HepG2 (cell line): Measurements from ENCODE around the gene RAB40C. TPM values are rescaled to one million over a fixed set of nuclear protein-coding genes. Genes with fewer than 3 reads are reported as not detected.

Source experiments
- ADNP ChIP-seq: sonication (generic); formaldehyde crosslinking; IDR thresholded peaks from 2 replicates; pipeline ENCODE4 v1.4.0; 2020; ENCODE audit warnings: missing genetic modification reagents
- AGO2 ChIP-seq: fragments of 200-400 bp; formaldehyde crosslinking; optimal IDR thresholded peaks from 2 replicates; pipeline ENCODE3; 2017; ENCODE audit warnings: mild to moderate bottlenecking, low read depth, low read length, moderate library complexity
- GRHL1 ChIP-seq: sonication (generic); formaldehyde crosslinking; conservative IDR thresholded peaks from 2 replicates; pipeline ENCODE4 v1.8.0; 2022; ENCODE audit warnings: missing genetic modification reagents
- HIVEP1 ChIP-seq: sonication (generic); formaldehyde crosslinking; IDR thresholded peaks from 2 replicates; pipeline ENCODE4 v1.4.0; 2020; ENCODE audit warnings: mild to moderate bottlenecking, missing genetic modification reagents
- HNF1A ChIP-seq, 2 experiments: sonication (generic) in 1 of 2; formaldehyde crosslinking in 1 of 2; IDR thresholded peaks; 2 replicates each; pipeline versions ENCODE4 v1.4.0 to v1.6.1; 2016 to 2020; ENCODE audit warnings: borderline replicate concordance in 1 of 2, low read depth in 1 of 2, mild to moderate bottlenecking in 1 of 2, missing genetic modification reagents in 1 of 2
- HNRNPK ChIP-seq: fragments of 200-400 bp; formaldehyde crosslinking; IDR thresholded peaks from 2 replicates; pipeline ENCODE4 v1.6.1; 2018; ENCODE audit warnings: low read length, low read depth, moderate library complexity, mild to moderate bottlenecking; ENCODE audit not compliant: poor library complexity, severe bottlenecking
- NCOR1 ChIP-seq: fragments of 200-600 bp; sonication (generic); IDR thresholded peaks from 2 replicates; pipeline ENCODE4 v1.7.0; 2017; ENCODE audit warnings: antibody characterized with exemption, low read length, borderline replicate concordance
- NFRKB ChIP-seq: fragments of 450-650 bp; IDR thresholded peaks from 2 replicates; pipeline ENCODE4 v1.6.1; 2017
- NFYC ChIP-seq: IDR thresholded peaks from 2 replicates; pipeline ENCODE4 v1.6.1; 2016; ENCODE audit warnings: missing genetic modification reagents, missing compliant biosample characterization
- POLR2A ChIP-seq, 2 experiments: IDR thresholded peaks; 2 replicates each; pipeline ENCODE4 v1.6.1; 2011; ENCODE audit warnings: low read depth in 2 of 2, low read length in 2 of 2, mild to moderate bottlenecking in 1 of 2, moderate library complexity in 1 of 2; ENCODE audit not compliant: insufficient read depth in 1 of 2
- PPARG ChIP-seq: conservative IDR thresholded peaks from 2 replicates; pipeline ENCODE4 v1.6.1; 2016; ENCODE audit warnings: missing biosample characterization, missing genetic modification reagents
- SIN3A ChIP-seq: IDR thresholded peaks from 2 replicates; pipeline ENCODE4 v1.6.1; 2011; ENCODE audit warnings: low read depth, mild to moderate bottlenecking, control low read depth, low read length, borderline replicate concordance
- YY1 ChIP-seq: IDR thresholded peaks from 2 replicates; pipeline ENCODE4 v1.6.1; 2011; ENCODE audit warnings: low read length, low read depth, moderate library complexity, mild to moderate bottlenecking; ENCODE audit not compliant: insufficient read depth, insufficient replicate concordance
- ZMAT3 ChIP-seq: sonication (generic); formaldehyde crosslinking; conservative IDR thresholded peaks from 2 replicates; pipeline ENCODE4 v1.7.0; 2021; ENCODE audit warnings: missing genetic modification reagents
- ZNF333 ChIP-seq: sonication (generic); formaldehyde crosslinking; IDR thresholded peaks from 2 replicates; pipeline ENCODE4 v1.4.0; 2020; ENCODE audit warnings: mild to moderate bottlenecking, missing genetic modification reagents, borderline replicate concordance
- ZNF33A ChIP-seq: sonication (generic); formaldehyde crosslinking; IDR thresholded peaks from 2 replicates; pipeline ENCODE4 v1.5.1; 2020; ENCODE audit warnings: missing genetic modification reagents, mild to moderate bottlenecking, moderate library complexity, borderline replicate concordance
- ZNF382 ChIP-seq: sonication (generic); formaldehyde crosslinking; IDR thresholded peaks from 2 replicates; pipeline ENCODE4 v1.5.0; 2020; ENCODE audit warnings: missing genetic modification reagents, mild to moderate bottlenecking, borderline replicate concordance
- ZNF468 ChIP-seq: sonication (generic); formaldehyde crosslinking; IDR thresholded peaks from 2 replicates; pipeline ENCODE4 v1.8.0; 2022; ENCODE audit warnings: mild to moderate bottlenecking, moderate library complexity, missing genetic modification reagents
- ZNF510 ChIP-seq: sonication (generic); formaldehyde crosslinking; IDR thresholded peaks from 2 replicates; pipeline ENCODE4 v1.4.0; 2020; ENCODE audit warnings: low read depth, mild to moderate bottlenecking, missing genetic modification reagents
- ZNF788 ChIP-seq: sonication (generic); formaldehyde crosslinking; IDR thresholded peaks from 2 replicates; pipeline ENCODE4 v1.5.0; 2020; ENCODE audit warnings: mild to moderate bottlenecking, missing genetic modification reagents, borderline replicate concordance
- ZNF790 ChIP-seq: sonication (generic); formaldehyde crosslinking; IDR thresholded peaks from 2 replicates; pipeline ENCODE4 v1.8.0; 2022; ENCODE audit warnings: missing genetic modification reagents, mild to moderate bottlenecking, borderline replicate concordance
- polyA plus RNA-seq, 8 experiments: library from polyadenylated mRNA; depleted of rRNA in 3 of 8; stranded (reverse) in 7 of 8; unstranded in 1 of 8; fragments of >200 nt; fragmentation: Illumina TruSeq in 4 of 8; extraction: Trizol in 4 of 8; gene quantifications; 2 replicates each; pipeline versions ENCODE4 v1.2.1 to v1.2.3, GENCODE V29; 2011 to 2016; ENCODE audit warnings: low read depth in 4 of 8, missing spikeins in 1 of 8, mixed read lengths in 1 of 8; ENCODE audit not compliant: insufficient read depth in 1 of 8
- total RNA-seq, 5 experiments: library from RNA; depleted of rRNA; stranded (reverse); fragments of >200 nt; fragmentation: Illumina TruSeq; extraction: Trizol; gene quantifications; 2 replicates each; pipeline ENCODE4 v1.2.3, GENCODE V29; 2016; ENCODE audit warnings: low read depth in 1 of 5
- TF ChIP-seq, protein P1 (sequence below): sonication (generic); formaldehyde crosslinking; IDR thresholded peaks from 2 replicates; pipeline ENCODE4 v1.4.0; 2020; ENCODE audit warnings: mild to moderate bottlenecking, missing genetic modification reagents
- TF ChIP-seq, protein P2 (sequence below): sonication (generic); formaldehyde crosslinking; IDR thresholded peaks from 2 replicates; pipeline ENCODE4 v1.5.1; 2020; ENCODE audit warnings: mild to moderate bottlenecking, missing genetic modification reagents, borderline replicate concordance

Gene RAB40C
- total and polyA plus RNA-seq, 2 of the 13 experiments (the other 11 are each of a cell fraction or from before 2014, with no cell fraction given) = 7.7 to 11.5 TPM

DNA sequence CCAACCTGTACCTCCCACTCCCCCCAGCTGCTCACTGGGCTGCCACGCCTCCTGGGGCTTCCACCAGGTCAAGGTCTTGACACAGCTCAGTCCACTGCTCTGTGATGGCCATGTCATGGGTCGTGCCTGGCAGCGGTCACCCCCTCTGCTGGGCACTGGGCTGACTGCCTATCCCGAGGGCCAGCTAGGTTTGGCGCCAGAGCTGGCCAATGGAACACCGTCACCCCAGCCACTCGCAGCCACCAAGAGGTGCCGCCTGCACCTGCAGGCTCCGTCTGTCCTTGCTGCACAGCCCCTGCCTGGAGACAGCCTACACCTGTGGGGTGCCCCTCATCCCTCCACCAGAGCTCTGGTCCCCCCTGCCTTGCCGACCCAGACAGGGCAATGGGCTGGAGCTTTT is 4.5 kb upstream of the RAB40C start (continued):
- TF ChIP-seq HNF1A (IDR thresholded peaks at IDR 0.05; ENCODE audit: low read depth) (no peak), HNF1A (CRISPR knock-in tag; IDR thresholded peaks at IDR 0.05; ENCODE audit: borderline replicate concordance) (no peak), HIVEP1 (CRISPR knock-in tag) (peak; percentile 57; the same call in 1 of the 2 replicates), AGO2 (peak; percentile 83), ZNF468 (no peak), ADNP (CRISPR knock-in tag) (no peak), GRHL1 (CRISPR knock-in tag) (no peak), YY1 (no peak), NFYC (CRISPR knock-in tag) (peak; percentile 32; the same call in 1 of the 2 replicates), ZNF790 (CRISPR knock-in tag) (no peak), ZNF788 (CRISPR knock-in tag) (peak; percentile 66; the same call in 1 of the 2 replicates), ZNF382 (CRISPR knock-in tag) (no peak), HNRNPK (no peak), NFRKB (no peak), POLR2A (IDR thresholded peaks at IDR 0.05; ENCODE audit: insufficient read depth in 1 of 2, low read depth in 2 of 2, low read length in 2 of 2) (no peak), ZMAT3 (CRISPR knock-in tag) (no peak), PPARG (CRISPR knock-in tag) (no peak), ZNF33A (CRISPR knock-in tag) (no peak), SIN3A (no peak), ZNF333 (no peak), NCOR1 (no peak), ZNF510 (CRISPR knock-in tag) (no peak)
- TF ChIP-seq, protein P1, sequence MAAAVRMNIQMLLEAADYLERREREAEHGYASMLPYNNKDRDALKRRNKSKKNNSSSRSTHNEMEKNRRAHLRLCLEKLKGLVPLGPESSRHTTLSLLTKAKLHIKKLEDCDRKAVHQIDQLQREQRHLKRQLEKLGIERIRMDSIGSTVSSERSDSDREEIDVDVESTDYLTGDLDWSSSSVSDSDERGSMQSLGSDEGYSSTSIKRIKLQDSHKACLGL (CRISPR knock-in tag) = no peak
- TF ChIP-seq, protein P2, sequence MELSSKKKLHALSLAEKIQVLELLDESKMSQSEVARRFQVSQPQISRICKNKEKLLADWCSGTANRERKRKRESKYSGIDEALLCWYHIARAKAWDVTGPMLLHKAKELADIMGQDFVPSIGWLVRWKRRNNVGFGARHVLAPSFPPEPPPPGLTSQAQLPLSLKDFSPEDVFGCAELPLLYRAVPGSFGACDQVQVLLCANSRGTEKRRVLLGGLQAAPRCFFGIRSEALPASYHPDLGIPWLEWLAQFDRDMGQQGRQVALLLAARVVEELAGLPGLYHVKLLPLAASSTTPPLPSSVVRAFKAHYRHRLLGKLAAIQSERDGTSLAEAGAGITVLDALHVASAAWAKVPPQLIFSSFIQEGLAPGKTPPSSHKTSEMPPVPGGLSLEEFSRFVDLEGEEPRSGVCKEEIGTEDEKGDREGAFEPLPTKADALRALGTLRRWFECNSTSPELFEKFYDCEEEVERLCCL (CRISPR knock-in tag) = no peak
